ENCODE data around the gene PAM16.

The PAM16 gene

DNA sequence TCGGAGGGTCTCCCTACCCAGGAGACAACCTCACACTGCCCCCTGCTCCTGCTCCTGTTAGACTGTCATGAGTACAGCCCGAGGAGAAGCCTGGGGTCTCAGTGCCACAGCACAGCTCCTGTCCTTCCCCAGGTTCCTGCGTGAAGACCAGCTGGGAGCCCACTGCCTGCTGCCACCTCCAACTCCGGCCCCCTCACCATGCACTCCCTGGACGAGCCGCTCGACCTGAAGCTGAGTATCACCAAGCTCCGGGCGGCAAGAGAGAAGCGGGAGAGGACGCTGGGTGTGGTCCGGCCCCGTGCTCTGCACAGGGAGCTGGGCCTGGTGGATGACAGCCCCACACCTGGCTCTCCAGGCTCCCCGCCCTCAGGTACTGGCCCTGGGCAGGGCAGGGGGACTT is 19.0 kb downstream of the PAM16 start:
- WGBS (ENCODE audit: insufficient coverage, insufficient read length), result no CpG with 5 or more reads among the region's 14 CpGs

DNA sequence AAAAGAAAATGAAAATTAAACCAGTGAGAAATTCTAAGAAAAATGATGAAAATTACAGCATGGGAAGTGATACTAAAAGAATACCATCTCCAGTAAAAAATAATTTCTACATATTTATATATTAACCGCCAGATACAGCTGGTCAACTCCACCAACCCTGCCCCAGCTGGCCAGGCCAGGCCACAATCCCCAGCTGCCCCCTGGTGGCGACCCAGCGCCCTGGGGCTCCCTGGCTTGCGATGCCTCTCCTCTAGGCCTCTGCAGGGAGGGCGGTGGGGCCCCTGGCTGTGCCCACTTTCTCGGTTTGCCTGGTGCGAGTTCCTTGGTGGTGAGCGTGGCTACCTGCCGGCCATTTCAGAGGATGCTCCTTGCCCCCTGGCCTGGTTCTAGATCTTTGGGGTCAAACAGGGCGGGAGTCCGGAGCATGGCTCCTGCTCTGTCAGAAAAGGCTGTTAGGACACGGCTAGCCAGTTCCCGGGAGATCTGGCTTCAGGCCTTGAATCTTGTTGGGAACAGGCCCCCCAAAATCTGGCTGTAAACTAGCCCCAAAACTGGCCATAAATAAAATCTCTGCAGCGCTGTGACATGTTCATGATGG is 20.7 kb downstream of the PAM16 start:
- Histone ChIP-seq H3K9me3 (ENCODE audit: control insufficient read depth, insufficient read depth, low read length) (no peaks in the 10 kb centered on the region), H3K27me3 (ENCODE audit: control insufficient read depth, insufficient read depth, low read length) (no peaks in the 10 kb centered on the region), H3K4me1 (ENCODE audit: control insufficient read depth, insufficient read depth, low read length) (peaks cover 5% of the 10 kb centered on the region; the same call in 1 of the 2 replicates), H3K36me3 (ENCODE audit: control insufficient read depth, insufficient read depth, low read length) (peaks cover 3% of the 10 kb centered on the region; the same call in 1 of the 2 replicates), H3K4me3 (ENCODE audit: low read length) (no peak overlapping the region), H3K27ac (ENCODE audit: low read length) (no peak overlapping the region)
- WGBS (ENCODE audit: insufficient coverage, insufficient read length), result no CpG with 5 or more reads among the region's 14 CpGs
- DNase-seq (ENCODE audit: low read depth, low spot score), result no peak

More for the DNA sequence above, 19.0 kb downstream of the PAM16 start:
- Histone ChIP-seq H3K27me3 (ENCODE audit: control insufficient read depth, insufficient read depth, low read length) (no peaks in the 10 kb centered on the region), H3K4me1 (ENCODE audit: control insufficient read depth, insufficient read depth, low read length) (peaks cover 5% of the 10 kb centered on the region; the same call in 1 of the 2 replicates), H3K9me3 (ENCODE audit: control insufficient read depth, insufficient read depth, low read length) (no peaks in the 10 kb centered on the region), H3K27ac (ENCODE audit: low read length) (no peak overlapping the region), H3K4me3 (ENCODE audit: low read length) (no peak overlapping the region), H3K36me3 (ENCODE audit: control insufficient read depth, insufficient read depth, low read length) (peaks cover 4% of the 10 kb centered on the region; the same call in 1 of the 2 replicates)
- no peak for DNase-seq (ENCODE audit: low read depth, low spot score)

DNA sequence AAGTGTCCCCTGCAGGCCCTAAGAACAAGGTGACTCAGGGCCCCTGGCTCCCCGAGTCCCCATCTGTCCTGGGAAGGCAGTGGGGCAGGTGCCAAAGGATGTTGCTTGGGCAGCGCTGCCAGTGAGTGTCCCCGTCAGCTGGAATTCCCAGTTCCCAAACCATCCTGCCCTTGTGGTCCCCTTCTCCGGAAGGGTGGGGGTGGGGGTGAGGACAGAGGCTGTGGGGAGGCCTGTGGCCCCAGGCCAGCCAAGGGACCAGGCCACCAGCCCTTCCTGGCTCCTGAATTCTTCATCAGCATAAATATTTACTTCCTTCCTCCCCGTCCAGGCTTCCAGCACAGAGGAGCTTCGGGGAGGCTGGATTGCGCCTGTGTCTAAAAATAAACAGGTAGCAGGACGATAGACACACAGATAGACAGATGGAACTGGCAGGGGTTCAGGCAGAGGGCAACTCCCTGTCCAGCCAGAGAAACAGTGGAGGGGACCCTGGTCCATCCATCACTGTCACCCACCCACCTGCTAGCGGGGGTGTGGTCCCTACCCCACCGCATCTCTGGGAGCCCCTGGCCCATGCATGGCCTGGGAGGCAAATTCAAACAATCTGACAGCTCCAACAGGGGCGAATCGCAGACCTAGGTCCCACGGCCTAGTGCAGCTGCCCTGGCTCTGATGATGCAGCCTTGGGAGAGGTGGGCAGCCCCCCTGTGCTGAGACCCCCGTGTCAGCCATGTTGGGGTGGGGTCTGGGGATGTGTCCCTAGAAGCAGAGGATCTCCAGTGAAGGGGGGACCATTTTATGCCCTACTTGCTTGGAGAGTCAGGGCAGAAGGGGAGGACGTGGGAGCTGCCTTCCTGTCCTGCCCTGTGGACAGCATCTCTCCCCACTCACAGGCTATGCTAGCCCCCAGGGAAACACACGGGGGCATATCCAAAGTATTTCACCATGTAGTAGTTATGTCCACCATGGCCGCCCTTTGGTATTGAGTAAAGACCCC is 22.0 kb downstream of the PAM16 start:
- no peak overlapping the region for H3K4me3 ChIP-seq (ENCODE audit: low read length)
- no peak for DNase-seq (ENCODE audit: low read depth, low spot score)
- peaks cover 8% of the 10 kb centered on the region for H3K4me1 ChIP-seq (ENCODE audit: control insufficient read depth, insufficient read depth, low read length)
- H3K27ac ChIP-seq (ENCODE audit: low read length), result no peak overlapping the region
- no CpG with 5 or more reads among the region's 17 CpGs for WGBS (ENCODE audit: insufficient coverage, insufficient read length)
- H3K9me3 ChIP-seq (ENCODE audit: control insufficient read depth, insufficient read depth, low read length), result no peaks in the 10 kb centered on the region
- peaks cover 3% of the 10 kb centered on the region; the same call in 1 of the 2 replicates for H3K36me3 ChIP-seq (ENCODE audit: control insufficient read depth, insufficient read depth, low read length)
- H3K27me3 ChIP-seq (ENCODE audit: control insufficient read depth, insufficient read depth, low read length), result no peaks in the 10 kb centered on the region

DNA sequence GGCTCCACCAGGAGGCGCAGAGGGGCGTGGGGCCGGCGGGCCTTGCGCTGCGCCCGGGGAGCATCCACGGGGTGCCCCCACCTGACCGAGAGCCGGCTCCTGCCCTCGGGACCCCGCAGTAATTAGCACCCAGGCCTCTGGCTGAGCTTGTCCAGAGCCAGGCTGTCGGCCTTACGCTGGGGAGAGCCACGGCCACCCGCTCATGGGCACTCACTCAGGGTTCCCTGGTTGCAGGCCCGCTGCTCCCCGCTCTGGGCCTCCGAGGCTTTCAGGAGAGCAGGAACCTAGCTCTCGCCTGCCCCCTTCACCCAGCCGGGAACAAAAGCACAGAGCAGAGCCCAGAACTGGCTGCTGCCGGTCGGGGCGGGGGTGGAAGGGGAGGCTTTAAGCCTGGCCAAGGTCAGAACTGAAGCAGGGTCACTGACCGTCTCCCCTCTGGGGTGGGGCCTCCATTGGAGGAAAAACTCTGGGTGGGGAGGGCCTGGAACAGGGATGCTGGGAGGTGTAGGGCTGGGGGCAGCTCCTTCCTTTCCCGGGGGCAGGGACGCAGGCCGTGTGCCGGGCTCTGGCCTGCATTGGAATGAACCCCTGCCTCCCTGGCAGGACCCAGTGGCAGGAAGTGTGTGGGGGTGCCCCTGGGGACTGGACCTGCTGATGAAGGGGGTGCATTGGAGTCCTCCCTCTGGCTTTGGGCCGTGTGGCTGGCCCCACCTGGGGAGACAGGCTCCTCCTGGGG is 22.9 kb downstream of the PAM16 start:
- Histone ChIP-seq H3K9me3 (ENCODE audit: control insufficient read depth, insufficient read depth, low read length) (no peaks in the 10 kb centered on the region), H3K36me3 (ENCODE audit: control insufficient read depth, insufficient read depth, low read length) (peaks cover 3% of the 10 kb centered on the region; the same call in 1 of the 2 replicates), H3K4me3 (ENCODE audit: low read length) (peak overlapping the region; percentile 18; the same call in 1 of the 2 replicates), H3K27me3 (ENCODE audit: control insufficient read depth, insufficient read depth, low read length) (no peaks in the 10 kb centered on the region), H3K4me1 (ENCODE audit: control insufficient read depth, insufficient read depth, low read length) (peaks cover 14% of the 10 kb centered on the region), H3K27ac (ENCODE audit: low read length) (no peak overlapping the region)
- DNase-seq (ENCODE audit: low read depth, low spot score), result no peak
- no CpG with 5 or more reads among the region's 30 CpGs for WGBS (ENCODE audit: insufficient coverage, insufficient read length)

DNA sequence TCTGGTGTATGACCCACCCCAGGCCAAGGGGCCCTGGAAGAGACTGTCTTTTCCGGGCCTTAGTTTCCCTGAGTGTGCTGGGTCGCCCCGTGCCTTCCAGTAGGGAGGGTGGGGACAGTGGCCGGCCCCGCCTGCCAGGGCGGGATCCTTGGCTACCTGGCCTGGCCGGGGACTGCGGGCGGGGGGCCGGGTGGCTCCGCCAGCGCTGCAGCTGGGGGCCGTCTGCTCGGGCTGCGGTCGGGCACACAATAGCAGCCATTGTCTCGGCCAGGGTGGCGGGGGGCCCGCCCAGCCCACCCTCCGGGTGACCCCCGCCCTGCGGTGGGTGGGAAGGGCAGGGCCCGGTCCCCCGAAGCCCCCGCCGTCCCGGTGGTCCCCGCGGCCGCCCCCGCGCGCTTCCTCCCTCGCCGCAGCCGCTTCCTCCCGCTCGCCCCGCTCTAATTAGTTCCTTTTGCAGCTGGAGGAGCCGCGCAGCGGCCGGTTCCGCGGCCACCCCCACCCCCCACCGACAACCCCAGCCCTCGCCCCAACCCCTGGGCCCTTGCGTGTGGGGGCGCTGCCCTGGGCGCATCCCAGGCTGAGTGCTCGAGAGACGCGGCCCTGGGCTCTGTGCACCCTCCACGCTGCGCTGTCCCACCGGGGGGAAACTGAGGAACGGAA is 23.6 kb downstream of the PAM16 start:
- Histone ChIP-seq H3K27ac (ENCODE audit: low read length) (no peak overlapping the region), H3K9me3 (ENCODE audit: control insufficient read depth, insufficient read depth, low read length) (no peaks in the 10 kb centered on the region), H3K4me1 (ENCODE audit: control insufficient read depth, insufficient read depth, low read length) (peaks cover 14% of the 10 kb centered on the region), H3K4me3 (ENCODE audit: low read length) (peak overlapping the region; percentile 18; the same call in 1 of the 2 replicates), H3K36me3 (ENCODE audit: control insufficient read depth, insufficient read depth, low read length) (peaks cover 3% of the 10 kb centered on the region; the same call in 1 of the 2 replicates), H3K27me3 (ENCODE audit: control insufficient read depth, insufficient read depth, low read length) (no peaks in the 10 kb centered on the region)
- WGBS (ENCODE audit: insufficient coverage, insufficient read length), result no CpG with 5 or more reads among the region's 57 CpGs
- no peak for DNase-seq (ENCODE audit: low read depth, low spot score)

DNA sequence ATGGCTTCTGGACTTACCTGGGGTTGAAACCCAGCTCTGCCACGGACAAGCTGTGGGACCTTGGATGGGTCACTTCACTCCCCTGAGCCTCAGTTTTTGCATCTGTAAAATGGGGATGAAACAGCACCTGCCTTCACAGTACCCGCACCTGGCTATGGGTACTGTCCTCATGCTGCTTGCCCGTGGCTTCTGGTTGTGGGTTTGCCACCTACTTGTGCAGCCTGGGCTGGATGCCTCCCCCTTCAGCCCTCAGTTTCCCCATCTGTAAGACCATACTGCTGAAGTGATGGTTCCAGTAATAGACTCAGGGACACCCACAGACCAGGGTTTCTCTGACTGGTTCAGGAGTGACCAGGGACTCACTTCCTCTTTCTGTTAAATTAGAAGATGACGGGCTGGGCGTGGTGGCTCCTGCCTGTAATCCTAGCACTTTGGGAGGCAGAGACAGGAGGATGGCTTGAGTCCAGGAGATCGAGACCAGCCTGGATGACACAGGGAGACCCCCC is 25.8 kb downstream of the PAM16 start:
- no peaks in the 10 kb centered on the region for H3K27me3 ChIP-seq (ENCODE audit: control insufficient read depth, insufficient read depth, low read length)
- H3K4me1 ChIP-seq (ENCODE audit: control insufficient read depth, insufficient read depth, low read length), result peaks cover 14% of the 10 kb centered on the region
- H3K36me3 ChIP-seq (ENCODE audit: control insufficient read depth, insufficient read depth, low read length), result no peaks in the 10 kb centered on the region
- no peak overlapping the region for H3K4me3 ChIP-seq (ENCODE audit: low read length)
- no CpG with 5 or more reads among the region's 6 CpGs for WGBS (ENCODE audit: insufficient coverage, insufficient read length)
- H3K27ac ChIP-seq (ENCODE audit: low read length), result no peak overlapping the region
- no peak for DNase-seq (ENCODE audit: low read depth, low spot score)
- H3K9me3 ChIP-seq (ENCODE audit: control insufficient read depth, insufficient read depth, low read length), result no peaks in the 10 kb centered on the region

DNA sequence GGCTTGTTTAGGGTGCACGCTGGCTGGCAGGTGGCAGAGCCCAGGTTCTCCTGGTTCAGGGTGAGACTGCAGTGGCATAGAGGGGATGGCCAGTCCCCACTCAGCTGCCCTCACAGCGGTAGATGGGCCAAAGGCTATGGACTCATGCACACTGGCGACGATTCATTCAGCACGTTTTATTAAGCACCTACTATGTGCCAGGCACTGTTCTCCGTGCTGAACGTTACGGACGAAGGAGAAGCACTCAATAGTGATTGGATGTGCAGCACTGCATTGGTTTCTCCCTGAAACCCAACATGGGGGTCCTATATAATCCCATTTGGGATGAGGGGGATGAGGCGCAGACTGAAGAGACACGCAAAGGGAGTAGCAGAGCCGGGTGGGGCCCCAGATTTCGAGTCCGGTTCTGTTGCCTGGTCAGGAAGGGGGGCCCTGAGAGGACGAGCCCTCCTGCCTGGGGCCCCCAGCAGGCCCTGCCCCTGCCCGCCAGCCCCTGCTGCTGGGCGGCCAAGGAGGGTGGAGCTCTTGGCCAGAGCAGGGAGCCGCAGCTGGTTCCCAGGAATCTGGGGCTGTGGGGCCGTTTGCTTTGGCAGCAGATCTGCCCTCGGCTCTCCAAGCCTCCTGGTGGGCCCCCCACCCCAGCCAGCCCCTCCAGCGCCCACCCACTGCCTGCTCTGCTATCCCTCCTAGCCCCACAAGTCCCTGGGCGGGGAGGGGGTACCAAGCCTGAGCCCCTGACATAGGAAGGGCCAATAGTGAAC is 26.4 kb downstream of the PAM16 start:
- Histone ChIP-seq H3K27me3 (ENCODE audit: control insufficient read depth, insufficient read depth, low read length) (no peaks in the 10 kb centered on the region), H3K27ac (ENCODE audit: low read length) (no peak overlapping the region), H3K9me3 (ENCODE audit: control insufficient read depth, insufficient read depth, low read length) (no peaks in the 10 kb centered on the region), H3K4me3 (ENCODE audit: low read length) (no peak overlapping the region), H3K4me1 (ENCODE audit: control insufficient read depth, insufficient read depth, low read length) (peaks cover 15% of the 10 kb centered on the region), H3K36me3 (ENCODE audit: control insufficient read depth, insufficient read depth, low read length) (no peaks in the 10 kb centered on the region)
- DNase-seq (ENCODE audit: low read depth, low spot score), result no peak
- WGBS (ENCODE audit: insufficient coverage, insufficient read length), result no CpG with 5 or more reads among the region's 22 CpGs

DNA sequence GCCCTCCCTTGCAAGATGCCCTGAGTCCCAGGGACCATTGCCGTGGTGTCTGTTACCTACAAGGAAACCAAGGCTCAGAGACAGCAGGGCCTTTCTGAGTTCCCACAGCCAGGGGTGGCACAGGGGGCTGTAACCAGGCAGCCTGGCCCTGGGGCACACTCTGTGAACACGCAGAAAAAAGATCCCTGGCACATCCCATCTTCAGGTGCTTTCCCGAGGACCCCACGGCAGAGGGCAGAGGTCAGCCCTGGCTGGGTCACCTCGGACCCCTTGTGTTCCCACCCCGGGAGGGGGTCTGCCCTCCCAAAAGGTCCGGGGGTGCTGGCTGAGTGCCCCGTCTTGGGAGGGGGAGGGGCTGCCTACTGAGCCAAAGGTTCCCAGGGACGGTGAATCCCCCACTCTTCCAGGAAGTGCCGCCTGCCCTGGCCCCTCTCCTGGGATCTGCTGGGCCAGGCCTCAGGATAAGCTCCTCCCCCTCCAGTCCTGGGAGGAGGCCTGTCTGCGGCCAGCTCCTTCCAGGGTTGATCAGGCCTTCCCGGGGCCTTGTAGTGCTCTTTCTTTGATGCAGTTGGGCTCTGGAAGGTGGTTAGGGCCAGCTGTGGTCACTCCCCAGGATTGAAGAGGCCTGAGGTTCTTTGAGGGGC is 27.2 kb downstream of the PAM16 start:
- Histone ChIP-seq H3K27ac (ENCODE audit: low read length) (no peak overlapping the region), H3K27me3 (ENCODE audit: control insufficient read depth, insufficient read depth, low read length) (no peaks in the 10 kb centered on the region), H3K36me3 (ENCODE audit: control insufficient read depth, insufficient read depth, low read length) (no peaks in the 10 kb centered on the region), H3K4me3 (ENCODE audit: low read length) (no peak overlapping the region), H3K9me3 (ENCODE audit: control insufficient read depth, insufficient read depth, low read length) (no peaks in the 10 kb centered on the region), H3K4me1 (ENCODE audit: control insufficient read depth, insufficient read depth, low read length) (peaks cover 15% of the 10 kb centered on the region)
- DNase-seq (ENCODE audit: low read depth, low spot score), result no peak
- WGBS (ENCODE audit: insufficient coverage, insufficient read length), result no CpG with 5 or more reads among the region's 12 CpGs

All from iPS DF 6.9 (cell line).